HG02678 (cell line): ENCODE data around the gene CAVIN3.

ENCODE experiments used
- ATAC-seq: cut with Tn5 transposase; IDR thresholded peaks from one replicate; pipeline ENCODE4 v1.9.1; 2021; ENCODE audit warnings: mild to moderate bottlenecking, moderate library complexity; ENCODE audit not compliant: unreplicated experiment

Gene CAVIN3, protein sequence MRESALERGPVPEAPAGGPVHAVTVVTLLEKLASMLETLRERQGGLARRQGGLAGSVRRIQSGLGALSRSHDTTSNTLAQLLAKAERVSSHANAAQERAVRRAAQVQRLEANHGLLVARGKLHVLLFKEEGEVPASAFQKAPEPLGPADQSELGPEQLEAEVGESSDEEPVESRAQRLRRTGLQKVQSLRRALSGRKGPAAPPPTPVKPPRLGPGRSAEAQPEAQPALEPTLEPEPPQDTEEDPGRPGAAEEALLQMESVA

DNA sequence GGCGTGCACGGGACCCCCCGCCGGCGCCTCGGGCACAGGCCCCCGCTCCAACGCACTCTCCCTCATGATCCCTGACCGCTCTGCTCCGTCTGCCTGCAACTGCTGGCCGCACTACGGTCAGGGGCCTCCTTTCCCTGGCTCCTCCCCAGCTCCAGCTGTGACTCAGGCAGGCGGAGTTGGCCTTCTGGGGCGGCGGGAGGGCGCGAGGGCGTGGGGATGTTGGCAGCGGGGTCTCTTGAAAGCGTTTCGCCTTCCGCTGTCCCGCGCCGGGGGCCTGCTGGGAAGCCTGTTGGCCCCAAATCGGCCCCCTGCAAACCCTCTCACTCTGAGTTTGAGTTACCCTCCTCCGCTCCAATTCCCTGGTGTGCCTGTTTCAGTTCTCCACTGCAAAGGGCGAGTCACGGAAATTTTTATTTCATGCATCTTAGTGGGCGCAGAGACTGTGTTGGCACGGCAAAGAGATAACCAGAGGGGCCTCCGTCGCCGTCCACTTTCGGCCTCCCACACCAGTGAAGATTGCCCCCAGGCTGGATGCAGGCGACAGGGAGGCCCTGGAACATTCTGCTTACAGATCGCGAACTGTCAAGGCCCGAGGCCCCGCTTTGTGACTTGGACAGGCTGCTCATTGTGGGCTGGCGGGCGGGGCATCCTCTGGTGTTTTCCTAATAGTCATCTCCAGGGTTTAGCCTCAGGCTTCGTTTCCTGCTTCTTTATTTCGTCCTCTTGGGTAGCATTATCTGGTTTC is at the start of gene CAVIN3:
TSS of gene CAVIN3 (minus strand) at position 91 of the 745 bp plus-strand sequence. CDS start at position 66, 25 bp downstream.
- peak; percentile 35 for ATAC-seq

- no peak for ATAC-seq
Observed at GRCh38 chr11:6365659-6366058, 45.4 kb upstream of the CAVIN3 start.

DNA sequence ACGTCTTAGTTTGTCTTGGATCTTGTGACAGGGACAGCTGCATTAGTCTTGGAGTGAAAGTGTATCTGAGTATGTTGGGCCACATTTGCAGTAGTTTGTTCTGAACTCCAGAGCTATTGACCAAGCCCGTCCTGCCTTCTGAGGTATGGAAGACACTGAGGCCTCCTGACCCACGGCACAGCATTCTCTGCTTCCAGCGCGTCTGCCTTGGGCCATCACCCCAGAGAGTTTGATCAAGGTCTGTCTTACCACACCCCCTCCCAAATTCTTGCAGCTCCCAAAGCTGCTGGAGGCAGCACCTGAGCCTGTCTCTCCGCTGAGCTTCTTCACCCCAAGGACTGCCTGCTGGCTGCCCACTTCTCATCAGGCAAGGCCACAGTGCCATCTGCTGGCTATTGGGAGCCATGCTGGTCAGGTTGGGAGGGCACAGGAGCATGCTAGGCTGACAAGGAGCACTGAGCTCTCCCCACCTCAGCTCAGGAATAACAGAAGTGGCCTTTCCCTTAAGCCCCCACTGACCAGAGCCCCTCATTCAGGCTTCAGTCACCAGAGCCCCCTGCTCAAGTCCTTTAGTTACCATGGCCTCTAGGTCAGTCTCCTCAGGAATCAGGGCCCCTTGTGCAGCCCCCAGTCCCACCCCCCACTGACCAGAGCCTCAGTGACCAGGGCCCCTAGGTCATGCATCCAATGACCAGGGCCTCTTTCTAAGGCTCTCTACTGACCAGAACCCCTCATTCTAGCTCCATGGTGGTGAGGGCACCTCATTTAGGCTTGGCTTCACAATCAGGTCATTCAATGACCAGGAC is 42.8 kb upstream of the CAVIN3 start:
- peak; percentile 88 for ATAC-seq

DNA sequence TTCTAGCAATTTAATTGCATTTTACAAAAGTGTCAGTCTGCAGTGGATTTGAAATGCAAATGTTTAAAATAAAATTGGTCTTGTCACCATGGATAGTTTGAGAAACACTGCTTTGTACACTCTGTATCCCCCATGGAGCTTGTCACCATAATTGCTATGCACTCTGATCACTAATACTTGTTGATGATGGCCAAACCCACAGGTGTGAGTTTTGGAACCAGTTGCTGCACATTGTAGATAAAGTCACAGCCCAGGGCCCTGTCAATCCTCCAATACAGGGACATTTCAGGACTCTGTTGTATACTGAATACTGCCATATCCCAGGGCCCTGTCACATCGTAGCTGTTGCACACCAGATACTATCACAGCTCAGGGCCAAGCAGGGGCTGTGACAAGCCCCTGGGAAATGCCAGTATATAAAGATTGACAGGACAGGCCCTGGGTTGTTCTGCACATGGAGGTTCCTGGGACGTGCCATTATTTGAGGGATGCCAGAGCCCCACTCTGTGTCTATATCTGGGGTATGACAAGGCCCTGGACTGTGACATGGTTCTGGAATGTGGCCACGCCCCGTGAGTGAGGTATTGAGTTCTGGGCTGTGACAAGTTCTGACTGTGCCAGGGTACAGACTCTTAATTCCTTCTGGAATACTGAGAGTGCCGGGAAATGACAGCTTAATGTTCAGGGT is 42.0 kb upstream of the CAVIN3 start:
- no peak for ATAC-seq

DNA sequence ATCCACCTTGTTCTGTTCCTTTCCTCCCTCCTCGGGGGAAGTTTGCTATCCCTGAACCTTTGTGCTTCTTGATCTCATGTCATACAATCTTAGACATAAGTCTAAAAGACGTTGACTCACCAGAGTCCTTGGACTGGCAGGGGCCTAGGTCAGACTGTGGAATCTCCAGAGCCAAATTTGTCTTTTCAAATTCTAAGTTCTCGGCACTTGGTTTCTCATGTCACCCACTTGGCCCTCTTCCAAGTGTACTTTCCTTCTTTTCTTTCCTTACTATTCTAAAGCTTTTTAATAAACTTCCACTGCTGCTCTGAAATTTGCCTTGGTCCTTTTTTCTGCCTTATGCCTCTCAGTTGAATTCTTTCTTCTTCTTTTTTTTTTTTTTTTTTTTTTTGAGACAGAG is 39.9 kb upstream of the CAVIN3 start:
- ATAC-seq = no peak

- ATAC-seq = no peak
Observed at GRCh38 chr11:6357222-6357621, 36.9 kb upstream of the CAVIN3 start.

GRCh38 chr11:6356503-6357055 is 36.3 kb upstream of the CAVIN3 start:
- no peak for ATAC-seq

GRCh38 chr11:6354651-6355485 is 34.6 kb upstream of the CAVIN3 start:
- ATAC-seq = no peak

- ATAC-seq = peak; percentile 84
Observed at GRCh38 chr11:6353367-6353987, 33.2 kb upstream of the CAVIN3 start.

DNA sequence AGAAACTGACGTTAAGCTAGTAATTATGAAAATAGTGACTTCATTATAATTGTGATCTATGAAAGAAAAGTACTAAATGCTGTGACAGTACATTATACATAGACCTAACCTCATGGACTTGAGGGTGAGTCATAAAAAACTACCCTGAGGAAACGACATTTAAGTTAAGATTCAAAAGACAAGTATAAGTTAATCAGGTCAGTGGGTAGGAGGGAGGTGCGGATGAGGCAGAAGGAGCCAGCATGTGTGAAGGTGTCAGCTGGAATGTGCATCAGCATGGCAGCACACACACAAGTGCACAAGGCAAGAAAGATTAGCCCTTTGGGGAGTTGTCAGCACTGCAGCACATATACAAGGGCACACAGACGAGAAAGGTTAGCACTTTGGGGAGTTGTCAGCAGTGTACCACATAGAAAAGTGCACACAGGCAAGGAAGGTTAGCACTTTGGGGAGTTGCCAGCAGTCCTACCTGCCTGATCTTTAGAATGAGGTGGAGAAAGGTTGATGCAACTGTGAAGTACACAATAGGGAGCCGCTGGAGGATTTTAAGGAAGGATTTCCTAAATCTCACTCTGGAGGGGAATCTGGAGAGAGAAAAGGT is 31.6 kb upstream of the CAVIN3 start:
- ATAC-seq = no peak

- no peak for ATAC-seq
Observed at GRCh38 chr11:6350486-6350885, 30.2 kb upstream of the CAVIN3 start.

DNA sequence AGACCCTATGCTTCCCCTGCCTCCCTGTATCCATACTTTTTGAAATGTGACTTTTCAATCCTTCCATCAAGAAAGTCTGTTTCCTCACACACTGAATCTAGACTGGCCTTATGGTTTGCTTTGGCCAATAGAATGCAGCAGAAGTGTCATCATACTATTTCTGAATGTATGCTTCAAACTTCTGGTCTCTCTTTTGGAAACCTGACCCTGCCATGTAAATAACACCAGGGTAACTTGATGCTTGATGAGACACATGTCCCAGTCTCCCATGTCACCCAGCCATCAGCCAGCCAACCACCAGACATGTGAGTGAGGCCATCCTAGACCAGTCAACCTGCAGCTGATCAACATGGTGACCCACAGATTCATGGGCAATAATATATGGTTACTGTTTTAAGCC is 29.7 kb upstream of the CAVIN3 start:
- ATAC-seq = no peak

DNA sequence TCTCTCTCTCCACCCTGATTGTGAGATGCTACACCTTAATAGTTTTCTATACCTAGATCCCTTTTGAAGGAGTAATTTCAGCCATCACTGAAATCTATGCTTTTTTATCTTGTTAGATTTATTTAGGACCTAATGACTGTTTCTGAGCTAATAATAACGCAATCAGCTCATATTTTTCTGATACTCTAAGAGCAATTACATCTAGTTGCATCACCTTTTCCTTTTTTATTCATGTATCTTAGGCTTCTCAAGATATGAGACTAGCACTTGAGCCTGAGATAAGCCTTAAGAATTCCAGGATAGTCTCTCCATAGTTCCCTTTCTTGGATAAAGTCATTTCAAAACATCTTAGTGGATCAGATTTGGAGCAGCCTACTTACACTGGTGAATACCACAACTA is 25.1 kb upstream of the CAVIN3 start:
- ATAC-seq = no peak

- ATAC-seq = no peak
Observed at GRCh38 chr11:6336293-6336692, 16.0 kb upstream of the CAVIN3 start.

DNA sequence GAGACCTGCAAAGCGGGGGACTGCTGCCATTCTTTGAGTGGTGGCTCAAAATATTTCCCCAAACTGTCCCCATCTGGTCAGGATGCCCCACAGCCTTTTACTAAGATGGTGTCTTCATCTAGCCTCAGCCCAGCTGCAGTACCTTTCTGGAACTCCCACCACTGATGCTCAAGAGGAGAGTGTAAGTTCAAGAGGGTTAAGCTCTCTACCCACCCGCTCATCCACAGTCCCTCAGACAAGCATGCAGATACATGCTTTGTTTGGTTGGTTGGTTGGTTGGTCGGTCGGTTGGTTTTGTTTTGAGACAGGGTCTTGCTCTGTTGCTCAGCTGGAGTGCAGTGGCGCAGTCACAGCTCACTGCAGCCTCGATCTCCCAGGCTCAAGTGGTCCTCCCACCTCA is 14.5 kb upstream of the CAVIN3 start:
- ATAC-seq = no peak

DNA sequence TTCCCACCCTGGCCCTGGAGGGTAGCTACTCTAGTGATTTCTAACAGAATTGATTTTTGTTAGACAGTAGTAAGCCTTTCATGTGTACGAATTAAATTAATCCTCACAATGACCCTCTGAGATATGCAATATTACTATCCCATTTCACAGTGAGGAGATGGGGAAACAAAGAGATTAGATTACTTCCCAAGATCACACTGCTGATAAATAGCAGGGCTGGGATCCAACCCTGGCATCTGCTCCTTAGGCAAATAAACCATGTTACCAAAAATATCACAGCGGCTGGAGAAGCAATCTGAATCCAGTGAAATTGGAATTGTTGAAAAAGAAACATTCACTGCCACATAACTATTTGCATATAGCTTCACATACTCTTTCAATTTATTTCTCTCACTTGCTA is 12.8 kb upstream of the CAVIN3 start:
- ATAC-seq = no peak

GRCh38 chr11:6332066-6332465 is 11.8 kb upstream of the CAVIN3 start:
- no peak for ATAC-seq

DNA sequence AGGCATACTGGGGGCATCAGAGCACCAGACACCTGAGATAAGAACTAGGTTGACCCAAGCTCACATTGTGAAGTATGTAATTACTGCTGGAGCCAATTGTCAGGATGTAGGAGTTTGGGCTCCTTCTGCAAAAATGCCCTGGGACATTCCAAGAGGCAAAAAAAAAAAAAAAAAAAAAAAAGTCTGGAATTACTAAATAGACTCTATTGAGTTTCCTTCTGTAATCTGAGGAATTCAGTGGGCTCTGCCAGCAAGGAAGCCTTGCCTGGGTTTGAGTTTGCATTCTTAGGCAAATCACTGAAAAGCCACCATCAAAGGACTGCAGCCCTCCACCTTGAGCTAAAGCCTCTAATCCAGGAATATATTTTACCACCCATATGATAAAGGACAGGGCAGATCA is 8.0 kb upstream of the CAVIN3 start:
- no peak for ATAC-seq

GRCh38 chr11:6327806-6328205 is 7.5 kb upstream of the CAVIN3 start:
- no peak for ATAC-seq
